Pancreas (tissue), 10 donors: Measurements from ENCODE around the gene C1QTNF3. TPM values are rescaled to one million over a fixed set of nuclear protein-coding genes. Genes with fewer than 3 reads are reported as not detected.

Source experiments
- ATAC-seq, 4 donors: fragments of 200-7000 bp; cut with Tn5 transposase; one replicate each; pipeline versions ENCODE4 v1.8.0 to v1.9.1; 2020; ENCODE audit warnings: mild to moderate bottlenecking in 4 of 4, moderate library complexity in 4 of 4
- DNase-seq, 6 donors: peaks; one replicate each; pipeline ENCODE4 v3.0.0-alpha.2; 2020
- FAIRE-seq: peaks from 2 replicates; lab custom pipeline; 2012; peaks lifted over from hg19 to GRCh38; lab: Jason Lieb, UNC
- H3K27ac ChIP-seq, 4 donors: fragments of 200-600 bp; sonication (generic); 1 replicate in 3 of 4; 2 replicates in 1 of 4; pipeline versions ENCODE4 v1.5.0 to v1.8.0; 2020
- H3K27me3 ChIP-seq, 4 donors: fragments of 200-600 bp; one replicate each; pipeline ENCODE4 v1.8.0; 2021
- H3K36me3 ChIP-seq, 3 donors: fragments of 200-600 bp; sonication (generic) in 1 of 3; one replicate each; pipeline versions ENCODE4 v1.5.0 to v1.8.0; 2020 to 2021
- H3K4me1 ChIP-seq, 3 donors: fragments of 200-600 bp; one replicate each; pipeline ENCODE4 v1.8.0; 2021
- H3K4me3 ChIP-seq, 4 donors: fragments of 200-600 bp; sonication (generic) in 2 of 4; one replicate each; pipeline versions ENCODE4 v1.5.0 to v1.8.0; 2020 to 2021
- H3K9me3 ChIP-seq, 4 donors: fragments of 200-600 bp; one replicate each; pipeline ENCODE4 v1.8.0; 2021
- WGBS, 2 donors: extraction: QIAGEN DNeasy Blood & Tissue Kit; methylation state at CpG; one replicate each; pipeline ENCODE4 v1.1.7; 2013; 5-methylcytosine and 5-hydroxymethylcytosine counted together
- intact Hi-C, 3 donors: fragments of 100-400 bp; cut with DNase I; formaldehyde crosslinking; loops; one replicate each; pipeline versions ENCODE4 v1.11.1 to v1.14.2; 2022
- polyA plus RNA-seq, 2 donors: library from polyadenylated mRNA; stranded (reverse); fragments of 200-250 nt; gene quantifications; one replicate each; pipeline ENCODE4 v1.2.3, GENCODE V29; 2013
- total RNA-seq, 6 donors: library from RNA; stranded (reverse); fragmentation: NEBNext Ultra II Directional in 4 of 6; extraction: Animal tissue kit (Norgen Biotek cat#: 25700) in 4 of 6; gene quantifications; one replicate each; pipeline versions ENCODE4 v1.2.1 to v1.2.4, GENCODE V29; 2021 to 2023
- TF ChIP-seq, protein P1 (sequence below), 4 donors: fragments of 200-600 bp; sonication (generic) in 3 of 4; IDR thresholded peaks; one replicate each; pipeline versions ENCODE4 v1.5.0 to v1.8.0; 2021; ENCODE audit warnings: antibody characterized with exemption in 4 of 4
- donor health status: healthy with polysubstance abuse.
- donor health status: DM: no; HTN: no; CAD: no; lungs with moderate emphysema.
- donor health status: DM: no; HTN: no; CAD: no.
- donor health status: control.
- donor health status: control.
- donor health status: Bipolar disorder and iron deficiency.
- donor health status: DM: yes; HTN: yes; CAD: no.
- donor health status: DM: no; HTN: no; CAD: no.
- donor health status: DM: no; HTN: no; CAD: no.
- donor health status: DM: yes; HTN: yes; CAD: no.

The C1QTNF3 gene
- total and polyA plus RNA-seq, 8 donors, result 2.0 to 11.7 (median 3.1) TPM

DNA sequence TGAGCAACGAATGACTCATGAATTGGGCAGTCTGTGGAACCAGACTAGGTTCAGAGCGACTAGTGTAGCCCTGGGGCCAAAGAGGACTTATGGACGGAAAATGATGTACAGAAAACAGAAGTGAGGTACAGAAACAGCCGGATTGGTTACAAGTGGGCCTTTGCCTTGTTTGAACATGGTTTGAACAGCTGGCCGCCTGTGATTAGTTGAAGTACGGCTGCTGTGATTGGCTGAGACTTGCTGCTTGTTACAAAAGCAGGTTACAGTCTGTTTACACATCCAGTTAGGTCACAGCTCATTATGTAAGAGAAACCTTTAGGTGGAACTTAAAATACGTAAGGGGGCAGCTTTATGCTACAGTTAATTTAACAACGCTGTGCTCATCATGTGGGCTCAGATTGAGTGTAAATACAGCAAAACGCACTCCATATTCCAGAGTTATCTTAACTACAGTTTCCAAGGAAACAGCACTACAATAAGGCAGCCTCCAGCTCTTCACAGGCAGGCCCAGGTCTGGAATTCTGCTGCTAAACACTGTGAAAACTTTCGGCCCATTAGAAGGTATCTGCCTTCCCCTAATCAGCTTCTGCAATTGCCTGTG, 41.7 kb downstream of the C1QTNF3 start:
- H3K4me1 ChIP-seq, result peaks cover 5 to 13% (median 9%) of the 10 kb centered on the region in 3 donors
- DNase-seq, result peak; percentile 50 to 86 (median 73)
- intact Hi-C loops, result loop anchor here in 1 of 3 donors (10.0 kb wide), 1 partner anchor 463 kb away; no protein-coding TSS in a partner anchor
- no peaks in the 10 kb centered on the region for H3K27me3 ChIP-seq
- FAIRE-seq, result no peak
- TF ChIP-seq, protein P1, sequence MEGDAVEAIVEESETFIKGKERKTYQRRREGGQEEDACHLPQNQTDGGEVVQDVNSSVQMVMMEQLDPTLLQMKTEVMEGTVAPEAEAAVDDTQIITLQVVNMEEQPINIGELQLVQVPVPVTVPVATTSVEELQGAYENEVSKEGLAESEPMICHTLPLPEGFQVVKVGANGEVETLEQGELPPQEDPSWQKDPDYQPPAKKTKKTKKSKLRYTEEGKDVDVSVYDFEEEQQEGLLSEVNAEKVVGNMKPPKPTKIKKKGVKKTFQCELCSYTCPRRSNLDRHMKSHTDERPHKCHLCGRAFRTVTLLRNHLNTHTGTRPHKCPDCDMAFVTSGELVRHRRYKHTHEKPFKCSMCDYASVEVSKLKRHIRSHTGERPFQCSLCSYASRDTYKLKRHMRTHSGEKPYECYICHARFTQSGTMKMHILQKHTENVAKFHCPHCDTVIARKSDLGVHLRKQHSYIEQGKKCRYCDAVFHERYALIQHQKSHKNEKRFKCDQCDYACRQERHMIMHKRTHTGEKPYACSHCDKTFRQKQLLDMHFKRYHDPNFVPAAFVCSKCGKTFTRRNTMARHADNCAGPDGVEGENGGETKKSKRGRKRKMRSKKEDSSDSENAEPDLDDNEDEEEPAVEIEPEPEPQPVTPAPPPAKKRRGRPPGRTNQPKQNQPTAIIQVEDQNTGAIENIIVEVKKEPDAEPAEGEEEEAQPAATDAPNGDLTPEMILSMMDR (IDR thresholded peaks at IDR 0.05), result no peak
- peak overlapping the region; percentile 63 to 85 (median 72) for H3K27ac ChIP-seq
- no peaks in the 10 kb centered on the region for H3K9me3 ChIP-seq
- peak; percentile 89 to 92 (median 90) for ATAC-seq
- no peaks in the 10 kb centered on the region for H3K36me3 ChIP-seq
- WGBS, 2 donors, result 41 to 46% methylated on average over 10 of the region's 10 CpGs
- no peak overlapping the region for H3K4me3 ChIP-seq

DNA sequence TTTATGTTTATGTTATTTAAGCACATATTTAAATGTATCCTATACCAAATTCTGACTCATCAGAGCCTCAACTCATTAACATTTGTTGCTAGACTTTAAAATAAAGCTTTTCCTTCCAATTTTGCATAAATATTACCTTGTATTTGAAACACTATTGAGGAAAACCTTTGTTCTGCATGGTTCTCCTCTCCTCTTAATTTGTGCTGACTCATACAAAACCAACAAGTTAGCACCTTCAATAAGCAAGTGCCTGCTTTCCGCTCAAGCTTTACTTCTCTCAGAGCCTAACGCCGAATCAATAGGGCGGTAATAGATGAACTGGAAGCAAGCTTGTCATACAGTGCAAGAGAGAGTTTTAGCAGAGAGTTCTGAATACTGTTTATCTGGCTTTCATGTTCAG, 43.0 kb downstream of the C1QTNF3 start:
- FAIRE-seq, result no peak
- Histone ChIP-seq H3K36me3 (no peaks in the 10 kb centered on the region), H3K9me3 (no peaks in the 10 kb centered on the region), H3K27ac (no peak overlapping the region), H3K27me3 (no peaks in the 10 kb centered on the region), H3K4me1 (peaks cover 5 to 9% (median 6%) of the 10 kb centered on the region in 3 donors), H3K4me3 (no peak overlapping the region)
- TF ChIP-seq, protein P1 (IDR thresholded peaks at IDR 0.05), result no peak
- ATAC-seq, result no peak
- intact Hi-C loops, result loop anchor here in 1 of 3 donors (10.0 kb wide), 1 partner anchor 465 kb away; no protein-coding TSS in a partner anchor
- 93 to 94% methylated on average over 4 of the region's 4 CpGs for WGBS, 2 donors
- no peak for DNase-seq

DNA sequence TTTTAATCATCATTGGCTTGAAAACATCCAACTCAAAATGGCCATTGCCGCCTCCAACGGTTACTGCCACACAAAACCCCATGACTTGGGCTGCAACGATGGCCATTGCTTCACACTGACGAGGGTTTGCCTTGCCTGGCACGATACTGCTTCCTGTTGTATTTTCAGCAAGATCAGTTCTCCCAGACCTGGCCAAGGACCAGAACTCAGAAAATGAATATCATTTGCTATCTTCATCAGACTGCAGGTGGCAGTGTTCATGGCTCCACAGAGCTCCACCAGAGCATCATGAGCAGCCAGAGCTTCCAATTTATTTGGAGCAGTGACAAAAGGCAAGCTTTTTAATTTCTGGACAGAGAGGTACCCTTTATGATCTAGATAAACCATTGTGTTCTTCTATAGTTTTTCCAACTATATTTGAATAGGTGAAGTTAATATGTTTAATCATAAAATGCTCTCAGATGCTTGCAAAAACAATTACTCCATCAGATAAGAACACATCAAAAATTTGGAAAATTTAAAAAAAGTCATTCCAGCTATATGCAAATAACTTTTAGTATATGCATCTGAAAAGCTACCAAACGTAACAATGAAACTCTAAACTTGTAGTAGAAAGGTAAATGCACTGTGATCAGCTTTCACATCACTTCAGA, 45.6 kb downstream of the C1QTNF3 start:
- ATAC-seq (peak; percentile 72 to 87 (median 82)), FAIRE-seq (peak; percentile 78), DNase-seq (peak; percentile 28 to 79 (median 64))
- TF ChIP-seq, protein P1 (IDR thresholded peaks at IDR 0.05), result peak in 3 of 4 donors; percentile 34 to 53 (median 42)
- H3K4me3 ChIP-seq, result no peak overlapping the region
- no peaks in the 10 kb centered on the region for H3K36me3 ChIP-seq
- no peak overlapping the region for H3K27ac ChIP-seq
- no peaks in the 10 kb centered on the region for H3K27me3 ChIP-seq
- WGBS, 2 donors, result 28 to 36% methylated on average over 6 of the region's 6 CpGs
- peaks cover 5 to 9% (median 6%) of the 10 kb centered on the region in 3 donors for H3K4me1 ChIP-seq
- intact Hi-C loops, result no loop called here
- H3K9me3 ChIP-seq, result no peaks in the 10 kb centered on the region

DNA sequence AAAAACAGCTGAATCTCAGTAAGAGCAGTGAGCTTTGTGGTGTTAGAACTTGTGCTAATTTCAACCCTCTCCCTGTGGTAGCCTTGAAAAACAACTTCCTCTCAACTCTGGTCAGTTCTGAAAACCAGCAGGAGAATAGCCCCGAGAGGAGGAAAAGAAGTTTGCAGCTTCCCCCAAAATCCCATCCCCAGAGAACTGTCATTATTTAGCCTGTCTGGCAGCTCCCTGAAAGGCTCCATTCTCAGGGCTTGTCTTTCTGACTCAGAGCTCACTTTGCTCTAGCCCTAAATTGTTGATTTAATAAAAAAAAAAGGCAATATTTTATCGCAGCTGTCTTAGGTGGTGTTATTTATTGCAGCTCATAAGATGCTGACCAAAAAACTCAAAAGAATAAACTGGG, 47.1 kb downstream of the C1QTNF3 start:
- DNase-seq (no peak), FAIRE-seq (no peak), ATAC-seq (no peak)
- Histone ChIP-seq H3K9me3 (no peaks in the 10 kb centered on the region), H3K4me1 (peaks cover 2 to 9% (median 6%) of the 10 kb centered on the region in 3 donors), H3K27ac (no peak overlapping the region), H3K36me3 (no peaks in the 10 kb centered on the region), H3K4me3 (no peak overlapping the region), H3K27me3 (no peaks in the 10 kb centered on the region)
- WGBS, 2 donors, result 37 to 57% methylated on average over 2 of the region's 2 CpGs
- intact Hi-C loops, result no loop called here
- TF ChIP-seq, protein P1 (IDR thresholded peaks at IDR 0.05), result no peak
